Breast epithelium (tissue), 4 donors: ENCODE measurements around the gene LEKR1. TPM values are rescaled to one million over a fixed set of nuclear protein-coding genes. Genes with fewer than 3 reads are reported as not detected.

Experiments
- DNase-seq, 2 donors: peaks; one replicate each; pipeline ENCODE4 v3.0.0-alpha.2; 2019; ENCODE audit warnings: low spot score in 2 of 2
- H3K27ac ChIP-seq, 2 donors: fragments of 200-600 bp; sonication (generic) in 1 of 2; one replicate each; pipeline ENCODE4 v1.5.1; 2016 to 2019; ENCODE audit warnings: mild to moderate bottlenecking in 1 of 2
- H3K27me3 ChIP-seq, 2 donors: fragments of 200-600 bp; sonication (generic) in 1 of 2; one replicate each; pipeline versions ENCODE4 v1.5.1 to v1.6.0; 2017 to 2019; ENCODE audit warnings: control low read depth in 1 of 2, mild to moderate bottlenecking in 1 of 2
- H3K36me3 ChIP-seq: fragments of 200-600 bp; one replicate; pipeline ENCODE4 v1.5.1; 2019
- H3K4me1 ChIP-seq, 2 donors: fragments of 200-600 bp; sonication (generic); one replicate each; pipeline ENCODE4 v1.5.1; 2016 to 2019; ENCODE audit warnings: control low read depth in 1 of 2
- H3K4me3 ChIP-seq, 3 donors: fragments of 200-600 bp; sonication (generic); 1 replicate in 2 of 3; 2 replicates in 1 of 3; pipeline ENCODE4 v1.5.1; 2016 to 2019; ENCODE audit warnings: mild to moderate bottlenecking in 3 of 3, moderate library complexity in 2 of 3
- H3K9me3 ChIP-seq, 2 donors: fragments of 200-600 bp; sonication (generic) in 1 of 2; one replicate each; pipeline ENCODE4 v1.5.1; 2016 to 2019; ENCODE audit warnings: control low read depth in 1 of 2
- CTCF ChIP-seq, 3 donors: fragments of 450-650 bp; IDR thresholded peaks; one replicate each; pipeline ENCODE4 v1.5.1; 2016 to 2017; ENCODE audit warnings: antibody characterized with exemption in 3 of 3, mild to moderate bottlenecking in 3 of 3, moderate library complexity in 3 of 3
- POLR2A ChIP-seq: fragments of 450-650 bp; IDR thresholded peaks from one replicate; pipeline ENCODE4 v1.6.1; 2016; ENCODE audit warnings: antibody characterized with exemption, mild to moderate bottlenecking, moderate library complexity
- POLR2AphosphoS5 ChIP-seq, 3 donors: sonication (generic); formaldehyde crosslinking; IDR thresholded peaks; one replicate each; pipeline ENCODE4 v1.6.1; 2017; ENCODE audit warnings: antibody characterized with exemption in 3 of 3
- intact Hi-C: fragments of 100-400 bp; cut with DNase I; formaldehyde crosslinking; loops from one replicate; pipeline ENCODE4 v1.15.1; 2023; ENCODE audit warnings: low total_unique reads
- total RNA-seq, 3 donors: library from RNA; depleted of rRNA; stranded (reverse); fragments of >200 nt; gene quantifications; one replicate each; pipeline ENCODE4 v1.1.0, GENCODE V29; 2016

LEKR1 gene
- total RNA-seq, 3 donors from 2014 or later = 1.6 to 8.0 (median 2.3) TPM

- DNase-seq = no peak
- TF ChIP-seq CTCF (IDR thresholded peaks at IDR 0.05) (no peak), POLR2A (no peak), POLR2AphosphoS5 (IDR thresholded peaks at IDR 0.05) (no peak)
- Histone ChIP-seq H3K9me3 (no peaks in the 10 kb centered on the region), H3K27ac (peak overlapping the region; percentile 56 to 60), H3K4me1 (peaks cover 0 to 6% of the 10 kb centered on the region in 2 donors), H3K27me3 (no peaks in the 10 kb centered on the region), H3K4me3 (no peak overlapping the region), H3K36me3 (no peaks in the 10 kb centered on the region)
- intact Hi-C loops = no loop called here
Observed at GRCh38 chr3:156812521-156813335, 13.4 kb upstream of the LEKR1 start.

- DNase-seq = no peak
- H3K9me3 ChIP-seq = no peaks in the 10 kb centered on the region
- intact Hi-C loops = no loop called here
Observed at GRCh38 chr3:156814295-156814694, 11.9 kb upstream of the LEKR1 start.

DNA sequence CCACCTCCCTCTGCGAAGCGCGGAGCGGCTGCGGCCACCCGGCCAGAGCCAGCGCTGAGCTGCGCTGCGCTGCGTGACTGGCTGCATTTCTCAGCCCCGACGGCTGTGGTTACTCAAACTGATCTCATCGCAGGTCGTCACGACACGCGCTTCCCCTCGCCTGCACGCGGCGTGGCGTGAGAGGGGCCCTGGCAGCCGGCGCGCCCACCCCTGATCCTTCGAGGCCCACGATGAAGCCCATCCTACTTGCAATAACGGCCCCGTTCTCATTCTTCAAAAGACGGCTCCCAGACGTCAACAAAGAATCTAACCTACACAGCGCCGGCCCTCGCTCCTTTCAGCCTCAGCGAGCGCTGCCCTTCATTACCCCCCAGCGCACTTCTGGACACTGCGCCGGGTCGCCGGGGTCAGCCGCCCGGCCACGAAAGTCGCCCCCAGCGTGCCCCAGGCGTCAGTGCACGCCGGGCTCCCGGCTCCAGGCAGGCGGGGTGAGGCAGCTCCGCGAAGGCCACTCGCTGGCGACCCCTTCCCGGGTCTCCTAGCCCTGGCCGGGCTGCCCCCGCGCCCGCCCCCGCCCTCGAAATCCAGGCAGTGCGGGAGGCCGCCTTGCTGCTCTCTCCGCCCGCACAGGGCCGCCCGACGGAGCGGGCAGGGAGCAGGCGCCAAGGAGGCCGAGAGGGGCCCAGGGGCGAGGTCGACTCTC is 9.9 kb upstream of the LEKR1 start:
- peaks cover 0 to 6% of the 10 kb centered on the region in 2 donors for H3K4me1 ChIP-seq
- DNase-seq = no peak
- intact Hi-C loops = loop anchor here (5.0 kb wide), 1 partner anchor 826 kb away; no protein-coding TSS in a partner anchor
- H3K27ac ChIP-seq = peak overlapping the region; percentile 90 to 91
- H3K9me3 ChIP-seq = no peaks in the 10 kb centered on the region
- TF ChIP-seq POLR2AphosphoS5 (IDR thresholded peaks at IDR 0.05) = peak in 1 of 3 donors; percentile 18
- TF ChIP-seq CTCF (IDR thresholded peaks at IDR 0.05) = no peak
- no peak for TF ChIP-seq POLR2A
- peak overlapping the region; percentile 55 to 72 (median 70) for H3K4me3 ChIP-seq
- no peaks in the 10 kb centered on the region for H3K36me3 ChIP-seq
- no peaks in the 10 kb centered on the region for H3K27me3 ChIP-seq

More at GRCh38 chr3:156814295-156814694, 11.9 kb upstream of the LEKR1 start:
- Histone ChIP-seq H3K4me1 (peaks cover 0 to 6% of the 10 kb centered on the region in 2 donors), H3K27me3 (no peaks in the 10 kb centered on the region), H3K36me3 (no peaks in the 10 kb centered on the region), H3K27ac (no peak overlapping the region), H3K4me3 (no peak overlapping the region)
- TF ChIP-seq POLR2A = no peak
- TF ChIP-seq CTCF (IDR thresholded peaks at IDR 0.05) = no peak
- TF ChIP-seq POLR2AphosphoS5 (IDR thresholded peaks at IDR 0.05) = no peak

- DNase-seq = peak; percentile 59 to 79
- no peak for TF ChIP-seq POLR2A
- peak in 1 of 3 donors; percentile 7 for TF ChIP-seq CTCF (IDR thresholded peaks at IDR 0.05)
- peak; percentile 24 to 68 (median 65) for TF ChIP-seq POLR2AphosphoS5 (IDR thresholded peaks at IDR 0.05)
- Histone ChIP-seq H3K27me3 (no peaks in the 10 kb centered on the region), H3K4me1 (peaks cover 0 to 5% of the 10 kb centered on the region in 2 donors), H3K27ac (peak overlapping the region; percentile 90 to 91), H3K9me3 (no peaks in the 10 kb centered on the region), H3K4me3 (peak overlapping the region; percentile 55 to 72 (median 70)), H3K36me3 (no peaks in the 10 kb centered on the region)
- intact Hi-C loops = loop anchor here (5.0 kb wide), 1 partner anchor 825 kb away; no protein-coding TSS in a partner anchor
Observed at GRCh38 chr3:156816794-156817645, 9.1 kb upstream of the LEKR1 start.
